RWPE2 (cell line): ENCODE data around the gene SNED1.

Experiments used
- ATAC-seq: fragments of 200-7000 bp; cut with Tn5 transposase; 3 replicates; pipeline ENCODE4 v1.9.1; 2021; ENCODE audit warnings: low read depth
- DNase-seq: peaks from one replicate; pipeline ENCODE4 v3.0.0-alpha.2; 2020; ENCODE audit warnings: low spot score
- H3K27ac ChIP-seq: fragments of 450-650 bp; 2 replicates; pipeline ENCODE4 v1.5.1; 2017; ENCODE audit warnings: mild to moderate bottlenecking; ENCODE audit not compliant: poor library complexity, severe bottlenecking
- H3K27me3 ChIP-seq: fragments of 250-450 bp; sonication (Bioruptor Pico); 2 replicates; pipeline ENCODE4 v1.5.1; 2021; ENCODE audit warnings: mild to moderate bottlenecking, moderate library complexity; ENCODE audit not compliant: insufficient read depth, poor library complexity, severe bottlenecking
- H3K36me3 ChIP-seq: fragments of 250-450 bp; sonication (Bioruptor Pico); 2 replicates; pipeline ENCODE4 v1.5.1; 2020; ENCODE audit warnings: low read depth, mild to moderate bottlenecking, moderate library complexity
- H3K4me1 ChIP-seq: fragments of 250-450 bp; sonication (Bioruptor Pico); 2 replicates; pipeline ENCODE4 v1.5.1; 2021; ENCODE audit warnings: mild to moderate bottlenecking, moderate library complexity; ENCODE audit not compliant: insufficient read depth, poor library complexity, severe bottlenecking
- H3K4me3 ChIP-seq: fragments of 250-450 bp; sonication (Bioruptor Pico); 2 replicates; pipeline ENCODE4 v1.5.1; 2021; ENCODE audit warnings: mild to moderate bottlenecking, moderate library complexity; ENCODE audit not compliant: severe bottlenecking
- H3K9me3 ChIP-seq: fragments of 250-450 bp; sonication (Bioruptor Pico); 2 replicates; pipeline ENCODE4 v1.5.1; 2021; ENCODE audit warnings: mild to moderate bottlenecking, moderate library complexity; ENCODE audit not compliant: severe bottlenecking
- TF ChIP-seq, protein P1 (sequence below): fragments of 450-650 bp; IDR thresholded peaks from one replicate; pipeline ENCODE4 v1.5.1; 2017; ENCODE audit warnings: mild to moderate bottlenecking, moderate library complexity; ENCODE audit not compliant: poor library complexity, severe bottlenecking

SNED1 gene

DNA sequence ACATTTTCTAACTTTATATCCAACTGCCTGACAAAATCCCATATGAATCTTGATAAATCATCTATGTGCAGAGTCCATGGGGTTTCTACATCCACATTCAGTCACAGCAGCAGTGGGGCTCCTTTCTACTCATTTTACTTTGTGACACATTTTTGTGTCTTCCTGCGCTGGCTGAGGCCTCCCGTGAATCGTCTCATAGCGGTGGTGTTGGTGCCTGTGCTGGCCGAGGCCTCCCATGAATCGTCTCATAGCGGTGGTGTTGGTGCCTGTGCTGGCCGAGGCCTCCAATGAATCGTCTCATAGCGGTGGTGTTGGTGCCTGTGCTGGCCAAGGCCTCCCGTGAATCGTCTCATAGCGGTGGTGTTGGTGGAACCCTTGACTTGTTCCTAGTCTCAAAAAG, 17.0 kb downstream of the SNED1 start:
- Histone ChIP-seq H3K27ac (no peak overlapping the region), H3K4me3 (no peak overlapping the region), H3K4me1 (no peaks in the 10 kb centered on the region), H3K27me3 (no peaks in the 10 kb centered on the region), H3K36me3 (no peaks in the 10 kb centered on the region), H3K9me3 (no peaks in the 10 kb centered on the region)
- DNase-seq (no peak), ATAC-seq (no peak)
- TF ChIP-seq, protein P1, sequence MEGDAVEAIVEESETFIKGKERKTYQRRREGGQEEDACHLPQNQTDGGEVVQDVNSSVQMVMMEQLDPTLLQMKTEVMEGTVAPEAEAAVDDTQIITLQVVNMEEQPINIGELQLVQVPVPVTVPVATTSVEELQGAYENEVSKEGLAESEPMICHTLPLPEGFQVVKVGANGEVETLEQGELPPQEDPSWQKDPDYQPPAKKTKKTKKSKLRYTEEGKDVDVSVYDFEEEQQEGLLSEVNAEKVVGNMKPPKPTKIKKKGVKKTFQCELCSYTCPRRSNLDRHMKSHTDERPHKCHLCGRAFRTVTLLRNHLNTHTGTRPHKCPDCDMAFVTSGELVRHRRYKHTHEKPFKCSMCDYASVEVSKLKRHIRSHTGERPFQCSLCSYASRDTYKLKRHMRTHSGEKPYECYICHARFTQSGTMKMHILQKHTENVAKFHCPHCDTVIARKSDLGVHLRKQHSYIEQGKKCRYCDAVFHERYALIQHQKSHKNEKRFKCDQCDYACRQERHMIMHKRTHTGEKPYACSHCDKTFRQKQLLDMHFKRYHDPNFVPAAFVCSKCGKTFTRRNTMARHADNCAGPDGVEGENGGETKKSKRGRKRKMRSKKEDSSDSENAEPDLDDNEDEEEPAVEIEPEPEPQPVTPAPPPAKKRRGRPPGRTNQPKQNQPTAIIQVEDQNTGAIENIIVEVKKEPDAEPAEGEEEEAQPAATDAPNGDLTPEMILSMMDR, result no peak

DNA sequence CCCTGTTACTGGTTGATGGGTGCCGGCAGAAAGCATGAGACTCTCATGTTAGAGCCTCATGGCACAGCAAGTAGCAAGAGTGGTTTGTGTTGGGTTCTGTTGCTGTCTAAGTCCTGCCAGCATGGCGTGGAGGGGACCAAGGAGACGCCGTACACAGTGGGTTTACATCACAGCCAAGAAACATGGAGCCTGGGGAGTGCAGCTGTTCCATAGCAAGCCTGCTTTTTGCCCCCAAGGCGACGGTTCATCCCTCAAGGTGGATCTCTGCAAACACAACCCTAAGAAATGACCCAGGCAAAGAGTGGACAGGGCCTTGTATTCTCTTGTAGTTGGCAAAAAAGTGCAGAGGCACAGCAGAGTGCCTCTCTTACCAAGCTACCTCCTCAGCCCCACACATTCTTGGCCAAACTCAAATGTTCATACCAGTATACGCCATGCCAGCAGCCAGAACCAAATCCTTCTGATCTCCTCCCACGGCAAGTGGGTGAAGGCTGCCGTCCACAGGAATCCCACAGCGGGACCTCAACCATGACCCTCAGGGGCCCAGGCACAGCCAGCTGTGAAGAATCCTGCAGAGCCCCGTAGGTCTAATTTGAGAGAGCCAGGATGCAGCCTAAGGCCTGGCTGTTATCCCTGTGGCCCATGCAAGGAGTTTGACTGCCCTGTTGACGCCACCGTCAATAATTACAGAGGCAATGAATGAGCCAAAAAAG, 19.0 kb downstream of the SNED1 start:
- Histone ChIP-seq H3K9me3 (no peaks in the 10 kb centered on the region), H3K36me3 (no peaks in the 10 kb centered on the region), H3K27ac (no peak overlapping the region), H3K4me1 (no peaks in the 10 kb centered on the region), H3K4me3 (no peak overlapping the region), H3K27me3 (no peaks in the 10 kb centered on the region)
- TF ChIP-seq, protein P1, result no peak
- no peak for DNase-seq
- no peak for ATAC-seq

DNA sequence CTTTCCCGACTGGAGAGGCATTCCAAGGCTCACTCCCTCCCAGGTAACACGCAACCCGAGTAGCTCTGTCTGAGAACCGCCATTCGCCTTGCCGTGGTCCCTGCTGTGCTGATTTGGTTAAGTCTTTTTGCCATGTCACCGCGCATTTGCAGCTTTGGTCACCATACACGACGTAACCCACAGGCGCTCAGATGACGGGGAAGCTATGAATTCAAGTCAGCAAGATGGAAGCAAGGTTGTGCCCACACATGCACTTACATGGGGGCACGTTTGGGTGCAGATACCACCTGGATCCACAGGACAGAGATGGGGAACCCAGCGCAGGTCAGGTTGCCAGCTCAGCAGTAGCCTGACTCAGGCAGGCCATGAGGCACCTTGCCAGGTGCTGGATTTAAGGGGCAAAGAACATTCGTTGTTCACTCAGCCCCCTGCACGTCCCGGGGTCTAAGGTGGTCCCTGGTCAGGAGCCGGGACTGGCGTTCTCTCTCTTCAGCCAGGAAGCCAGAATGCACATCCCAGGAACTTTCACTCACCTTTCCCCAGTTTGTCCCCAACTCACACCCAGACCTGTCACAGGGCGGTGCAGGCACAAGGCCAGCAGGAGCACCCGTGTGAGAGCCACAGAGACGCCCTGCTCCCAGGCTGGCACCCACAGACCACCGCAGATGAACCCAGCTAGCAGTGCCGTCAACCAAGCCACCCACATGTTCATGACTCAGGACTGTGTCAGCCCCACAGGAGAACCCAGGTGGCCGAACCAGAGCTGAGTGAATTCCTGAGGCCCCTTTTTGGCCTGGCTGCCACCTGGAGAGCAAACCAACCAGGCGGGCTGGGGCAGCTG, 19.9 kb downstream of the SNED1 start:
- Histone ChIP-seq H3K27me3 (no peaks in the 10 kb centered on the region), H3K9me3 (no peaks in the 10 kb centered on the region), H3K4me3 (no peak overlapping the region), H3K4me1 (no peaks in the 10 kb centered on the region), H3K36me3 (no peaks in the 10 kb centered on the region), H3K27ac (no peak overlapping the region)
- TF ChIP-seq, protein P1, result no peak
- ATAC-seq, result no peak
- peak; percentile 34 for DNase-seq

GRCh38 chr2:241019441-241020139, 21.2 kb downstream of the SNED1 start:
- no peaks in the 10 kb centered on the region for H3K36me3 ChIP-seq
- no peaks in the 10 kb centered on the region for H3K27me3 ChIP-seq
- no peak overlapping the region for H3K27ac ChIP-seq
- peak; percentile 38 for DNase-seq
- no peaks in the 10 kb centered on the region for H3K4me1 ChIP-seq
- H3K4me3 ChIP-seq, result no peak overlapping the region
- no peaks in the 10 kb centered on the region for H3K9me3 ChIP-seq
- no peak for ATAC-seq
- TF ChIP-seq, protein P1, result no peak
